Caco-2 (cell line): ENCODE results near the gene IRF9. TPM values are rescaled to one million over a fixed set of nuclear protein-coding genes. Genes with fewer than 3 reads are reported as not detected.

Experiments used
- BruUV-seq: library from RNA; stranded (reverse); fragments of 400-500 nt; replicated peaks from 2 replicates; lab custom pipeline; 2021; lab: Mats Ljungman, UMichigan
- CTCF ChIA-PET: fragments of 300-600 bp; sonication (Branson Sonifier 250); formaldehyde crosslinking; loops from one replicate; lab custom pipeline; 2022; ENCODE audit warnings: antibody characterized with exemption; lab: Charles Lee
- POLR2A ChIA-PET: fragments of 300-600 bp; sonication (Branson Sonifier 250); formaldehyde crosslinking; loops from one replicate; lab custom pipeline; 2022; ENCODE audit warnings: antibody characterized with exemption; lab: Charles Lee
- DNase-seq, 2 experiments: peaks; one replicate each; pipeline versions ENCODE4 v3.0.0 to v3.0.0-alpha.2; 2020 to 2022
- H3K27me3 ChIP-seq: replicated peaks from 2 replicates; pipeline ENCODE4 v1.6.0; 2011; ENCODE audit warnings: low read length; ENCODE audit not compliant: control insufficient read depth, insufficient read depth
- H3K36me3 ChIP-seq: 2 replicates; pipeline ENCODE4 v1.5.1; 2011; ENCODE audit warnings: low read length; ENCODE audit not compliant: control insufficient read depth, insufficient read depth
- H3K4me1 ChIP-seq: fragments of 250-450 bp; sonication (Bioruptor Pico); 2 replicates; pipeline ENCODE4 v1.5.1; 2020; ENCODE audit warnings: mild to moderate bottlenecking
- H3K4me3 ChIP-seq: 2 replicates; pipeline ENCODE4 v1.5.1; 2011; ENCODE audit warnings: low read depth, mild to moderate bottlenecking, control low read depth, low read length
- H3K9me3 ChIP-seq: fragments of 250-450 bp; sonication (Bioruptor Pico); 2 replicates; pipeline ENCODE4 v1.5.1; 2020; ENCODE audit warnings: mild to moderate bottlenecking, moderate library complexity
- H3K27ac Mint-ChIP-seq: one replicate; pipeline ENCODE4 v1.8.0; 2022; ENCODE audit warnings: mixed read lengths; ENCODE audit not compliant: unreplicated experiment
- H3K27me3 Mint-ChIP-seq: one replicate; pipeline ENCODE4 v1.8.0; 2022; ENCODE audit warnings: mixed read lengths; ENCODE audit not compliant: insufficient read depth, unreplicated experiment
- H3K36me3 Mint-ChIP-seq: one replicate; pipeline ENCODE4 v1.8.0; 2022; ENCODE audit warnings: mild to moderate bottlenecking, mixed read lengths; ENCODE audit not compliant: insufficient read depth, unreplicated experiment
- H3K4me1 Mint-ChIP-seq: one replicate; pipeline ENCODE4 v1.8.0; 2022; ENCODE audit warnings: low read depth, mixed read lengths; ENCODE audit not compliant: unreplicated experiment
- H3K4me3 Mint-ChIP-seq: one replicate; pipeline ENCODE4 v1.8.0; 2022; ENCODE audit warnings: mild to moderate bottlenecking, moderate library complexity, mixed read lengths; ENCODE audit not compliant: unreplicated experiment
- H3K9me3 Mint-ChIP-seq: one replicate; pipeline ENCODE4 v1.8.0; 2022; ENCODE audit warnings: mixed read lengths; ENCODE audit not compliant: unreplicated experiment
- CTCF ChIP-seq, 2 experiments: fragments of 200-600 bp in 1 of 2; IDR thresholded peaks; 1 replicate in 1 of 2; 2 replicates in 1 of 2; pipeline versions ENCODE4 v1.5.1 to v1.8.0; 2011 to 2022; ENCODE audit warnings: antibody characterized with exemption in 1 of 2, control low read depth in 1 of 2, inconsistent platforms in 1 of 2, low read depth in 1 of 2, low read length in 1 of 2, mild to moderate bottlenecking in 1 of 2, moderate library complexity in 1 of 2; ENCODE audit not compliant: insufficient read depth in 1 of 2, severe bottlenecking in 1 of 2, unreplicated experiment in 1 of 2
- intact Hi-C: fragments of 100-400 bp; cut with micrococcal nuclease; formaldehyde crosslinking; loops from one replicate; pipeline ENCODE4 v1.10.0; 2022; ENCODE audit not compliant: unreplicated experiment
- total RNA-seq: library from RNA; stranded (reverse); gene quantifications from 2 replicates; pipeline ENCODE4 v1.2.3, GENCODE V29; 2022

The IRF9 gene
- total RNA-seq, 1 experiment from 2014 or later, result 55.4 TPM

DNA sequence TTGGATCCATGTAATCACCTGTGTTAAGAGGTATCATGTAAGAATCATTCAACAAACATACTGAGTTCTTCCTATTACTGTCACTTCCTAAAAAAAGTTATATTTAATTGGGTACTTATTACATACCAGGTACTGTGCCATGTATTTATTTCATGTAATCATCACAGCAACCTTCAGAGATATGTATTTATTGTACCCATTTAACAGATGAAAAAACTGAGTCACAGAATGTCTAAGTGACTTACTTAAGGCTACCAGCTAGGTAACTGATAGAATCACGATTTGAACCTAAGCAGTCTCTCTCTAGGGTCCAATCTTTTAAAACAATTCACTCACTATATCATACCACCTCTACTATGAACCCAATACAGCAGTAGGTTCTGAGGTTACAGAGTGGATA, 16.6 kb upstream of the IRF9 start:
- no TSS peak for BruUV-seq
- H3K4me3 ChIP-seq, result no peak overlapping the region
- POLR2A ChIA-PET, result no interaction called here
- intact Hi-C loops, result no loop called here
- H3K36me3 ChIP-seq, result peaks cover 2% of the 10 kb centered on the region; the same call in 1 of the 2 replicates
- Mint-ChIP-seq H3K4me3 (no peak overlapping the region), H3K27me3 (no peaks in the 10 kb centered on the region), H3K4me1 (peaks cover 23% of the 10 kb centered on the region), H3K9me3 (no peaks in the 10 kb centered on the region), H3K36me3 (peaks cover 45% of the 10 kb centered on the region), H3K27ac (no peak overlapping the region)
- no peak for DNase-seq
- CTCF ChIA-PET, result no interaction called here
- no peak for TF ChIP-seq CTCF (IDR thresholded peaks at IDR 0.05; ENCODE audit: insufficient read depth in 1 of 2, low read depth in 1 of 2, low read length in 1 of 2, severe bottlenecking in 1 of 2, unreplicated experiment in 1 of 2)
- H3K9me3 ChIP-seq, result no peaks in the 10 kb centered on the region
- H3K27me3 ChIP-seq, result no peaks in the 10 kb centered on the region
- H3K4me1 ChIP-seq, result peaks cover 6% of the 10 kb centered on the region

GRCh38 chr14:24145219-24145618, 15.8 kb upstream of the IRF9 start:
- Histone ChIP-seq H3K27me3 (no peaks in the 10 kb centered on the region), H3K36me3 (peaks cover 5% of the 10 kb centered on the region; the same call in 1 of the 2 replicates), H3K9me3 (no peaks in the 10 kb centered on the region), H3K4me3 (no peak overlapping the region), H3K4me1 (peaks cover 6% of the 10 kb centered on the region)
- Mint-ChIP-seq H3K4me3 (peak overlapping the region; percentile 92), H3K27ac (no peak overlapping the region), H3K4me1 (peaks cover 18% of the 10 kb centered on the region), H3K36me3 (peaks cover 46% of the 10 kb centered on the region), H3K9me3 (no peaks in the 10 kb centered on the region), H3K27me3 (no peaks in the 10 kb centered on the region)
- intact Hi-C loops, result no loop called here
- no peak for DNase-seq
- POLR2A ChIA-PET, result interaction anchor here (2.7 to 2.8 kb wide), 2 partner anchors 9 to 31 kb away, joined by 21 to 46 read pairs; partner anchors contain the start of genes DCAF11, NRL and PSME1
- CTCF ChIA-PET, result interaction anchor here (1.8 to 4.1 kb wide), 3 partner anchors 16 to 36 kb away, joined by 12 to 47 read pairs (median 17); partner anchors contain the start of genes DCAF11, IRF9 and NRL
- no peak for TF ChIP-seq CTCF (IDR thresholded peaks at IDR 0.05; ENCODE audit: insufficient read depth in 1 of 2, low read depth in 1 of 2, low read length in 1 of 2, severe bottlenecking in 1 of 2, unreplicated experiment in 1 of 2)
- BruUV-seq, result no TSS peak

- H3K9me3 Mint-ChIP-seq, result no peaks in the 10 kb centered on the region
- peaks cover 6% of the 10 kb centered on the region for H3K4me1 ChIP-seq
- H3K36me3 ChIP-seq, result peaks cover 5% of the 10 kb centered on the region; the same call in 1 of the 2 replicates
- intact Hi-C loops, result loop anchor here (1.0 kb wide), 2 partner anchors 31 to 42 kb away; partner anchors contain the start of gene IPO4
- TSS peak; percentile 55 for BruUV-seq
- no peak for DNase-seq
- H3K36me3 Mint-ChIP-seq, result peaks cover 47% of the 10 kb centered on the region
- H3K4me3 Mint-ChIP-seq, result peak overlapping the region; percentile 92
- ChIA-PET CTCF (interaction anchor here (1.0 to 4.1 kb wide), 7 partner anchors 10 to 186 kb away, joined by 4 to 47 read pairs (median 8); partner anchors contain the start of genes DCAF11, IRF9, NRL and PSME1), POLR2A (interaction anchor here (1.1 to 2.8 kb wide), 7 partner anchors 9 to 97 kb away, joined by 6 to 46 read pairs (median 14); partner anchors contain the start of genes CHMP4A, DCAF11, IRF9 and NRL)
- no peaks in the 10 kb centered on the region for H3K27me3 ChIP-seq
- peak overlapping the region; percentile 95 for H3K4me3 ChIP-seq
- peaks cover 18% of the 10 kb centered on the region for H3K4me1 Mint-ChIP-seq
- no peak for TF ChIP-seq CTCF (IDR thresholded peaks at IDR 0.05; ENCODE audit: insufficient read depth in 1 of 2, low read depth in 1 of 2, low read length in 1 of 2, severe bottlenecking in 1 of 2, unreplicated experiment in 1 of 2)
- no peaks in the 10 kb centered on the region for H3K9me3 ChIP-seq
- peak overlapping the region; percentile 65 for H3K27ac Mint-ChIP-seq
- H3K27me3 Mint-ChIP-seq, result no peaks in the 10 kb centered on the region
Measured at GRCh38 chr14:24145690-24146452, 15.2 kb upstream of the IRF9 start.
